Upper lobe of left lung (tissue), 4 donors: ENCODE measurements around the gene CAMK4.

Experiments used
- EP300 ChIP-seq, 4 donors: sonication (generic); formaldehyde crosslinking; IDR thresholded peaks; one replicate each; pipeline ENCODE4 v1.5.1; 2017; ENCODE audit warnings: antibody characterized with exemption in 4 of 4, control low read depth in 2 of 4
- POLR2A ChIP-seq, 4 donors: fragments of 450-650 bp; IDR thresholded peaks; one replicate each; pipeline ENCODE4 v1.5.1; 2016 to 2017; ENCODE audit warnings: antibody characterized with exemption in 4 of 4, mild to moderate bottlenecking in 2 of 4
- POLR2AphosphoS5 ChIP-seq, 2 donors: sonication (generic); formaldehyde crosslinking; IDR thresholded peaks; one replicate each; pipeline ENCODE4 v1.5.1; 2017; ENCODE audit warnings: antibody characterized with exemption in 2 of 2
- TF ChIP-seq, protein P1 (sequence below), 6 experiments: fragments of 450-650 bp in 4 of 6; fragments of 200-600 bp in 2 of 6; sonication (generic) in 2 of 6; IDR thresholded peaks; one replicate each; pipeline ENCODE4 v1.5.1; 2016 to 2019; ENCODE audit warnings: antibody characterized with exemption in 6 of 6

DNA sequence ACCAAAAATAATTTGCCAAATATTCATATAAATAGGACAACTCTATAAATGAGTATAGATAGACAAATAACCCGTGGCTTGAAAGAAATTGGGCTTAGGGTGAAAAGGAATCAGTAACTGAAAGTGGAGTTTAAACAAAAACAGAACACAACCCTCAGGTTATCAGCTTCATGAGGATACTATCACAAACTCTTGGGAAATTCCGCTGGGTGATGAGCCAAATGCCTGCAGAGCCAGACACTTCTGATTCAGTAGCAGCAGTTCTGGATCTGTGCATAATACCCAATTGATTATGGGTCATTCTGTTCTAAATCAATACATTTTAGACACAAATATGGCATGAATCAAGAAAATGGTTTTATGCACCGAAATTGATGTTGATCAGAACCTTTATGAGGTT lies 72.4 kb downstream of the CAMK4 start:
- TF ChIP-seq, protein P1, sequence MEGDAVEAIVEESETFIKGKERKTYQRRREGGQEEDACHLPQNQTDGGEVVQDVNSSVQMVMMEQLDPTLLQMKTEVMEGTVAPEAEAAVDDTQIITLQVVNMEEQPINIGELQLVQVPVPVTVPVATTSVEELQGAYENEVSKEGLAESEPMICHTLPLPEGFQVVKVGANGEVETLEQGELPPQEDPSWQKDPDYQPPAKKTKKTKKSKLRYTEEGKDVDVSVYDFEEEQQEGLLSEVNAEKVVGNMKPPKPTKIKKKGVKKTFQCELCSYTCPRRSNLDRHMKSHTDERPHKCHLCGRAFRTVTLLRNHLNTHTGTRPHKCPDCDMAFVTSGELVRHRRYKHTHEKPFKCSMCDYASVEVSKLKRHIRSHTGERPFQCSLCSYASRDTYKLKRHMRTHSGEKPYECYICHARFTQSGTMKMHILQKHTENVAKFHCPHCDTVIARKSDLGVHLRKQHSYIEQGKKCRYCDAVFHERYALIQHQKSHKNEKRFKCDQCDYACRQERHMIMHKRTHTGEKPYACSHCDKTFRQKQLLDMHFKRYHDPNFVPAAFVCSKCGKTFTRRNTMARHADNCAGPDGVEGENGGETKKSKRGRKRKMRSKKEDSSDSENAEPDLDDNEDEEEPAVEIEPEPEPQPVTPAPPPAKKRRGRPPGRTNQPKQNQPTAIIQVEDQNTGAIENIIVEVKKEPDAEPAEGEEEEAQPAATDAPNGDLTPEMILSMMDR (IDR thresholded peaks at IDR 0.05) = no peak
- no peak for TF ChIP-seq POLR2A (IDR thresholded peaks at IDR 0.05)
- TF ChIP-seq POLR2AphosphoS5 (IDR thresholded peaks at IDR 0.05) = no peak
- no peak for TF ChIP-seq EP300 (IDR thresholded peaks at IDR 0.05)
